ENCODE measurements around the gene CLEC16A.

CLEC16A gene

DNA sequence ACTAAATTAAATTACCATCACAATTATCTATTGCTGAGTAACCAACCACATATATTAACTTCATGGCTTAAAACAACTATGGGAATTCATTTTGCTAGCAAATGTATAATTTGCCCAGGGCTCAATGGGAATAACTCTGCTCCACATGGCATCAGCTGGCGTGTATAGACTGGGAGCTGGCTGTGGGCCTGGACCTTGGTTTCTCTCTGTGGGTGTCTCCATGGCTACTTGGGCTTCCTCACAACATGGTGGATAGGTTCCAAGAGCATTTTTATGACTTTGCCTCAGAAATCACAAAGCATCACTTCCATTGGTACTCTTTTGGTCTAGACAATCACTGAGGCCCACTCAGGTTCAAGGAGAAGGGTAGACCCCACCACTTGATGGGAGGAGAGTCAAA, 166.8 kb downstream of the CLEC16A start:
- no peak for DNase-seq (ENCODE audit: low read depth in 1 of 2, low spot score in 1 of 2)

- no peak for DNase-seq (ENCODE audit: low read depth in 1 of 2, low spot score in 1 of 2)
These were observed 167.7 kb downstream of the CLEC16A start for GRCh38 chr16:11111856-11112634.

GRCh38 chr16:11112723-11113348, 168.5 kb downstream of the CLEC16A start:
- DNase-seq (ENCODE audit: low read depth in 1 of 2, low spot score in 1 of 2): no peak

GRCh38 chr16:11114366-11115164, 170.2 kb downstream of the CLEC16A start:
- peak in 1 of 2 donors; percentile 28 for DNase-seq (ENCODE audit: low read depth in 1 of 2, low spot score in 1 of 2)

DNA sequence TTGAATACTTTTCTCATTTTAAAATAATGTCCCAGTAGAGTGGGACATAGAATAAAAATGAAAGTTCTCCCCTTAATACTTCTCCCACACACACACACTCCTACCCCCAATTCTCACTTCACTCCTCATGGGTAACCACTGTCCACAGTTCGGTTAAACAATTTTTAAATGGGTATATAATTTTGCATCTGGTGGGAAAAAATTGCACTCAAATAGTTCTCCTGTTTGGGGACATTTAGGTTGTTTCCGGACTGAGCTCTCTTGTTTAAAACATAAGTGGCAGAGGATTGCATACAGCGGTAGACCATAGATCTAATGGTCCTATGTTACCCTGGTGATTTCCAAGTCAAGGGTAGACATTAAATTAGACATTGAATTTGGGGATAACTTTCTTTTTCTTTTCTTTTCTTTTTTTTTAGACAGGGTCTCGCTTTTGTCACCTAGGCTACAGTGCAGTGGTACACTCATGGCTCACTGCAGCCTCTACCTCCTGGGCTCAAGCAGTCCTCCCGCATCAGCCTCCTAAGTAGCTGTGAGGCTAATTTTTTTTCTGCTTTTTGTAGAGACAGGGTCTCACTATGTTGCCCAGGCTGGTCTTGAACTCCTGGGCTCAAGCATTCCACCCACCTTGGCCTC, 173.3 kb downstream of the CLEC16A start:
- DNase-seq (ENCODE audit: low read depth in 1 of 2, low spot score in 1 of 2): no peak

- no peak for DNase-seq (ENCODE audit: low read depth in 1 of 2, low spot score in 1 of 2)
These were observed 174.1 kb downstream of the CLEC16A start for GRCh38 chr16:11118479-11118878.

DNA sequence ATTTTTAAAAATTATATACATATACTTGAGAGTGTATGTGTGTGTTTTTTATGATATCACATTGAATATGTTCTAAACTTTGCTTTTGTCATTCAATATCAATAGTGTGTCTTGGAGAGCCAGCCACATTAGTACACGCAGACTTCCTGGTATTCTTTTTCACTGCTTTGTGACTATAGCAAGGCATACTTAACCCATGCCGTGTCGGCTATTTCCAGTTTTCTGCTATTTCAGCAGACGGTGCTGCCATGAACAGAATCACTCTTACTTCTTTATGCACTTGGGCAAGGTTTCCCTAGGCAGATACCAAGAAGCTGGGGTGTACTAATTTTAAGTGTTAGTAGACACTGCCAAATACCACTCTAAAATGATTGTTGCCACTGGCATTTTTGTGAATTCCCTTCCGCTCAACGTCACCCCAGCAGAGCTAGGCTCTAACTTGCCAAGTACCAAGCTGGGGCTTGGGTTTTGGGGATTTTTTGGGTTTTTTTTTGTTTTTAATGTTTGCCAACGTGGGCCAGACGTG, 176.8 kb downstream of the CLEC16A start:
- DNase-seq (ENCODE audit: low read depth in 1 of 2, low spot score in 1 of 2): no peak

DNA sequence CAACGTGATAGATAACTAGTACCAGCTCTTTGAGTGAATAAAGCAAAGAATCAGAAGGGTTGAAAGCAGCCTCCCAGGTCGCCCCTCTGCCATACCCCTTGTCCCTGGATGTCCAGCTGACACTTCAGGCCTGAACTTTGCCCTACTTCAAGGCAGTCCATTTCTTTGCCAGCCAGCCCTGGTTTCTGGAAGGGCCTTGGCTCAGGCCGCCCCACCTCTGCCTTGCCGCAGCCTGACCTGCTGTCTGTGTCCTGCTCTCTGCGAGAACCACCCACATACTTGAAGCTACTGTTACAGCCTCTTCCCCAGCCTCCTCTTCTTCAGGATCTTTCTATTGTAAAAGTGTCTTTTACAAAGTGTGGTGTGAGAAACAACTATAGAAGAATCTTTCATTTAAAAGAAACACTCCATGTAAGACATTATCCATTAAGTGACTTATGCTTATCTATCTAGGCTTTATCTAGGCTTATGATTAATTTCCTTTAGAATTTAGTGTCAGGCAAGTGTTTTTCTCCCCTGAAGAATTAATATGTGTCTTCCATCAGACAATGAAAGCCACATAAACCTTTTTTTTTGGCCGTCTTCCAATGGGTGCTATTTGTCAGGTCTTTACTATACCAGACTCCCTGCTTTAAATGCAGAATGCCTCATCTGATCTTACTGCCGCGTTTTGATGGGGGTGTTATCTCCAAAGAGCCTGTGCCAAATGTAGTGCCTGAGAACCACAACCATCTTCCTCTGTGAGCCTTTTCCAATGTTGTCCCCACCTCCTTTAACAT, 177.7 kb downstream of the CLEC16A start:
- DNase-seq (ENCODE audit: low read depth in 1 of 2, low spot score in 1 of 2): no peak

DNA sequence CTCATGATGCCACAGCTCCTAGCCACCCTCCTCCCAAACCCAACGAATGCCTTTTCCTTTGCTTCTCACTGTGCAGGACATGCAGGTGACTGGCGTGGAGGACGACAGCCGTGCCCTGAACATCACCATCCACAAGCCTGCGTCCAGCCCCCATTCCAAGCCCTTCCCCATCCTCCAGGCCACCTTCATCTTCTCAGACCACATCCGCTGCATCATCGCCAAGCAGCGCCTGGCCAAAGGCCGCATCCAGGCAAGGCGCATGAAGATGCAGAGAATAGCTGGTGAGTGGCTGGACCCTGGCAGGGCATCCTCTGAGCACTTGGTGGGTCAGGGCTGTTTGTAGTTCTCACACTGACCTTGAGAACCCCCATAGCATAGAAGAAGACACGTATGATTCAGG, 179.3 kb downstream of the CLEC16A start:
- DNase-seq (ENCODE audit: low read depth in 1 of 2, low spot score in 1 of 2): no peak

DNA sequence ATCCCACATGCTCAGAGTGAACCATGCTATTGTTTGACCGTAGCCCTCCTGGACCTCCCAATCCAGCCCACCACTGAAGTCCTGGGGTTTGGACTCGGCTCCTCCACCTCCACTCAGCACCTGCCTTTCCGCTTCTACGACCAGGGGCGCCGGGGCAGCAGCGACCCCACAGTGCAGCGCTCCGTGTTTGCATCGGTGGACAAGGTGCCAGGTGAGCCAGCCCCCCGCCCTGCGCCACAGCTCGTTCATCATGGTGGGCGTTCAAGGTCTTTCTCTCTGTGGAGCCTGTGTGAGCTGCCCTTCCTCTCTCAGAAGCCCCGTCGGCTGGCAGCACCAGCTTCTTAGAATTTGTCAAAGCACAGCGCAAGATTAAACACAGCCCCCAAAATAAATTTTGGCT, 181.6 kb downstream of the CLEC16A start:
- no peak for DNase-seq (ENCODE audit: low read depth in 1 of 2, low spot score in 1 of 2)

GRCh38 chr16:11126399-11127054, 182.2 kb downstream of the CLEC16A start:
- no peak for DNase-seq (ENCODE audit: low read depth in 1 of 2, low spot score in 1 of 2)

- no peak for DNase-seq (ENCODE audit: low read depth in 1 of 2, low spot score in 1 of 2)
These were observed 183.3 kb downstream of the CLEC16A start for GRCh38 chr16:11127610-11128195.

DNA sequence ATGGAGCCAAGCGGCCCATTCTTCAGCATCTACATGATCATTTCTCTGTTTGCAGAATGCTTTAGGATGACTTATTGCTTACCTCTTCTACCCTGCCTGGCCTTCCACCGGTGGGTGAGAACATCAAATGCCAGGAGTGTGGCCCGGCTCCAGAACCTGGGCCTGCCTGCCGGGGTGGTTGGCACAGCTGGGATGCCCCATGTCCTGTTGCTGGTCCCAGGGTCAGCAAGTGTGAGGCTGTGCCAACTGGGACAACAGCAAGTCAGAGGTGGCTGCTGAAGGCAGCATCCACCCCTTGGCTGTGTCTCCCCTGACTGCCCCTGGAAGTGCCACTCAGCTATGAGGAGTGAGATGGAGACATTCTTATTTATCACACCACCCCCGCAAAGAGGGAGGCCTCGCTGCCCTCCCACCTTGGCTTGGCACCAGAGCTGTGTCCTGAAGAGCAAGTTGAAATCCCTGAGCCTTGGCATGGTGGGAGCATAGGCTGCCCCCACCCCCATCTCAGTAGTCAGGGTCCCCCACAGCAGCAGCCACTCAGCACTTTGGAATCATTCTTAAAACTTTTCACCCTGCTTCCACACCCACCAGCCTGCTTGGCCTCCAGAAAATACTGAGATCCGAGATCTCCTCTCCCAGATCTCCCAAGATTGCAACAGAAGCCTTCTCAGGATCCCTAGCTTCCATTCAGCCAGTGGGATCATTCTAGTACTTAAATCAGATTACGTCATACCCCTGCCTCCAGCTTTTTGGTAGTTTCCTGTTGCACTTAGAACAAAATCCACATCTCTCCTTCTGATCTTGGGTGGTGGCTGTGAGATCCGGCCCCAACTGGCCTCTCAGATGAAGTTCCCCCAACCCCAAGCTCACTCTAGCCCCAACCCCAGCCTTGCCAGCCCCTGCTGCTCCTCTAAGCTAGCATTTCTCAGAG, 184.1 kb downstream of the CLEC16A start:
- DNase-seq (ENCODE audit: low read depth in 1 of 2, low spot score in 1 of 2): no peak

- no peak for DNase-seq (ENCODE audit: low read depth in 1 of 2, low spot score in 1 of 2)
These were observed 185.0 kb downstream of the CLEC16A start for GRCh38 chr16:11129378-11129781.

DNA sequence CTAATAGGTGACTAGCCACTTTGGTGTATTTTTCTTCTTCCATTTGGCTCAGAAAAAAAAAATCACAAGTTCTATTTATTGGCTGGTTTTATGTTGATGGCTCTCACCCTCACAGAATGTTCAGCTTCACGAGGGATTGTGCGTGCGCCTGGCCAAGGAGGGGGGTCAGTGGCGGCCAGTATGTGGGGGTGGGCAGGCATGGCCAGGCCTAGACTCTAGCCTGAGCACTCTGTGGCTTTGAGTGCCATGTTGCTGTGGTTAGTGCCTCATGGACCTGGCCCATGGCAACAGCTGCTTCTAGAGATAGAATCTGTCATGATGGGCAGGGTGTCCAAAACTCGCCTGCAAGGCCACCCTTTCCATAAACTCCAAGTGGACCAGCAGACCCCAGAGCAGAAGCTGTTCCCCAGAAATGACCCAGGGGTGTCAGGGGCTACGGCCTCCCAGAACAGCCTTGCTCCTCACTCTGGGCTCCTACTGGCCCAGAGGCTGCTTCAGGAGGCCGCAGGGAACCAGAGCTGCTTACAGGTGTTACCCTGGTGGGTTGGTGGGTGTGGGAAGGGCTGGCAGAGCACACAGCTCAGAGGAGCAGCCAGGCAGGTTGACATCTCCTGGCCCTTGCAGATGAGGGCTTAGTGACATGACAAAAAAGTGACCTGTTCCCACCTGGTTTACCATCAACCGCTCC, 186.8 kb downstream of the CLEC16A start:
- no peak for DNase-seq (ENCODE audit: low read depth in 1 of 2, low spot score in 1 of 2)

DNA sequence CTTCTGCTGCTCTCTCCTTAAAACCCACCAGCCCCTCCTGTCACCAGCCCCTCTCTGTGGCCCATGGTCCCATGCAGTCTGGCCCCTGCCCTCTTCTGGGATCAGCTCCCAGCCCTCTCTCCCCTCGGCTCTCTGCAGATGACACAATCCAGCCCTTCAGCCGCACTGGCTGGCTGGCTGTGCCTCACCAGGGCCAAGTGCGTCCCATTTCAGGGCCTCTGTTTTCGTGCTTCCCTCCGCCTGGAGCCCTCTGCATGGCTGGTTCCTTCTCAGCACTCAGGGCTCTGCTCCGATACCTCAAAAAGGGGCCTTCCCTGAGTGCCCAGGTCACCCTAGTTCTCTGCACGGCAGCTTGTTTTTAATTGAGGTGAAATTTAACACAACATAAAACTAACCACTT, 187.3 kb downstream of the CLEC16A start:
- DNase-seq (ENCODE audit: low read depth in 1 of 2, low spot score in 1 of 2): no peak

DNA sequence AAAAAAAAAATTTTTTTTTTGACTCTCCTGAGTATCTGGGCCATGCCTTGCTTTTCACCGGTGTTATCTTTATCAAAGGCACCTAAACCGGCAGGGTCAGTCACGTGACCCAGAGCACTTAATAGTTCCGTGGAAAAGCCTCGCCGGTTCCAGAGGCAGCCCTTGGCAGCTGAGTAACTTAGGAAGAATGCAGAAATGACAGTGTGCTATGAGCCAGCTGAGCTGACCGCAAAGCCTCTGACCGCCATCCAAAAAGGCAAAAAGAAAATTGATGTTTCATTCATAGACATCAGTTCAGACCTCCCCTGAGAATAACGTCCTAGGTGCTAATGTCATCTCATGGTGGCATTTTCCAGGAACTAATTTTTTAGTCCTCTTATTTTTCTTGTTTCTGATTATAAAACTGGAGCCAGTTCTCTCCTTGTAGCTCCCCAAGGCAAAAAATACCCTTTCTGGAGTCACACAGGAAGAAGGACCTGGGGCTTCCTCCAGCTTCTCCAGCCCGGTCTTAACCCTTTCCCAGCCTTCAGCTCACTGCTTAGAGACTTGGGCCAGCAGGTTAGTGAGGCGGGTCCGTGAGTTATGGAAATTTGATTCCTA, 189.1 kb downstream of the CLEC16A start:
- no peak for DNase-seq (ENCODE audit: low read depth in 1 of 2, low spot score in 1 of 2)

Measured in activated CD4-positive, alpha-beta T cell treated with anti-CD3 and anti-CD28 coated beads, Interleukin-2, amount 50 U/mL, for 24 hours (primary cell).